Astrocyte (in vitro differentiated cells and primary cell): ENCODE results near the gene WTAP.

ENCODE experiments used
- CTCF ChIP-seq: IDR thresholded peaks from 2 replicates; pipeline ENCODE4 v1.5.1; 2011; ENCODE audit warnings: low read depth, mild to moderate bottlenecking, inconsistent platforms, low read length, moderate library complexity; ENCODE audit not compliant: insufficient read depth
- EZH2 ChIP-seq: IDR thresholded peaks from 2 replicates; pipeline ENCODE4 v1.6.1; 2012; ENCODE audit warnings: mild to moderate bottlenecking, low read length, inconsistent platforms; ENCODE audit not compliant: insufficient read depth

- TF ChIP-seq CTCF: no peak
- no peak for TF ChIP-seq EZH2
These were observed 41.3 kb upstream of the WTAP start for GRCh38 chr6:159686040-159686439.
